ENCODE data around the gene INAFM2.

Gene INAFM2

GRCh38 chr15:40338041-40338657, 14.7 kb downstream of the INAFM2 start:
- peak; percentile 54 for TF ChIP-seq CTCF (IDR thresholded peaks at IDR 0.05)

GRCh38 chr15:40338921-40339620, 15.6 kb downstream of the INAFM2 start:
- no peak for TF ChIP-seq CTCF (IDR thresholded peaks at IDR 0.05)

DNA sequence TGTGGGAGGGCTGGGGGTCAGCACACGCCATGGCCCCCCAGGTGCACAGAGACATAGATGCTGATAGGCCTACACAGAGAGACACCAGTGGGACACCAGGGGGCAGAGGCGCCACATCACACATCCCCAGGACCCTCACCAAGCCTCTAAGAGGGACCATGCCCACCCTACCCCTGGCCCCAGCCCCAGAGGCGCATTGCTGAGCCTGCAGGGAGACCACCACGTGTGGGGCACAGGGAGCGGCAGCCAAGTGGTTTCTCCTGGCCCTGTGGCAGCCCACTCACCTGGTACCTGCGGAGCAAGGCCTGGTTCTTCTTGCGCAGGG, 16.1 kb downstream of the INAFM2 start:
- peak; percentile 10; the same call in 1 of the 2 replicates for TF ChIP-seq CTCF (IDR thresholded peaks at IDR 0.05)

DNA sequence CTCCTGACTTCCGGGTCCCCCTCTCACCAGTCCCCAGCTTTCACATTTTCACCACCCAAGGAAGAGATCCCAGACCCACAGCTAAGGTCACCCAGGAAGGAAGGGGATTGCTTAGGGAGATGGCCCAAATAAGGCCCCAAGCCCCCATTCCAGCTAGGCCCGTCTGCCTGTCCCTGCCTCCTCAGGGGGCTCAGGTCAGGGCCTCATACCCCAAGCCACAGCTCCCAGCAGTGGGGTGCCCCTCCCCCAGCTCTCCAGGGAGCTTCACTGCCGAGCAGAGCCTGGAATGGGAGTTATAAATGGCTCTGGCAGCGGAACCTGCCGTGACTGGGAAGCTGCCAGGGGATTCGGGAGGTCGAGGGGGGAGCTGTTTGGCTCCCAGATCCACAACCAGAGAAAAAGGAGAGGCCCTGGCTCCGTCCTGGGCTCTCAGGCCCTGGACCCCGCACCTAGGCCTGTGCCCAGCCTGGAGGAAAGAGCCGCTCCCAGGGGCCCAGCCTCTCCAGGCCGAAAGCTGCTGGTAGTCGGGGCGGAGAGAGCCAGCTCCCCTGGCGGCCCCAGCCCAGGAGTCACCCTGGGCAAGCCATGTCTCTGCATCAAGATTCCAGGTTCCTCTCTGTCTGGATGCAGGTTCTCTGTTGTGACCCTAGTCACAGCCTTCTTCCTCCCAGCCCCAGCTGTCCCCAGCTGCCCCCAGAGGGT, 16.7 kb downstream of the INAFM2 start:
- TF ChIP-seq CTCF (IDR thresholded peaks at IDR 0.05) = no peak

- no peak for TF ChIP-seq CTCF (IDR thresholded peaks at IDR 0.05)
These were observed 17.4 kb downstream of the INAFM2 start, which contains the start of gene CCDC9B for GRCh38 chr15:40340740-40341400. CCDC9B (minus strand) TSS chr15:40340939; CDS start chr15:40340819, 120 bp downstream.

DNA sequence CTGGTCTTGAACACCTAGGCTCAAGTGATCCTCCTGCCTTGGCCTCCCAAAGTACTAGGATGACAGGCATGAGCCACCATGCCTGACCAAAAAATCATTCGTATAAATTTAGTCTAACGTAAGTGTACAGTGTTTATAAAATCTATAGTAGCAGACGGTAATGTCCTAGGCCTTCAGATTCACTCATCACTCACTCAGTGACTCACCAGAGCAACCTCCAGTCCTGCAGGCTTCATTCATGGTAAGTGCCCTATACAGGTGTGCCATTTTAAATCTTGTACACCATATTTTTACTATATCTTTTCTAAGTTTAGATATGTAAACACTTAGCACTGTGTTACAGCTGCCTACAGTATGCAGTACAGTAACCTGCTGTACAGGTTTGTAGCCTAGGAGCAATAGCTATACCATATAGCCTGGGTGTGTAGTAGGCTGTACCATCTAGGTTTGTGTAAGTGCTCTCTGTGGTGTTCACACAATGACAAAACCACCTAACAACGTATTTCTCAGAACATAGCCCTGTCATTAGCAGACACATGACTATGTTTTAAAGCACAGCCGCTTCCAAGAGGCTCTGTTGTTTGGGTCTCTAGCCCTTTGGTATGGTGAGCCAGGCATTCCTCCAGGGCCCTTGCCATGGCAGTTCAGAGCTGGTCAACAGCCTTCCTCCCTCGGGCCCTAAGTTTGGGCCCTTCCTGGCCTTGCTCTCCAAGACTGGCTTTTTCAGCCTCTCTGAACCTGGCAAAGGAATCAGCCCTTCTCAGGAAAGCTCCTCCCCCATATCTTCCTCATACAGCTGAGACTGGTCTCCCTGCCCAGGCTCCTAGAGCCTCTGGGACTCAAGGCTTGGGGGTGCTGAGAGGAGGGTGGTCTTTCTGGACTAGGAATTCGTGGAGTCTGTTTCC, 19.2 kb downstream of the INAFM2 start:
- TF ChIP-seq CTCF (IDR thresholded peaks at IDR 0.05) = no peak

GRCh38 chr15:40343512-40343911, 20.0 kb downstream of the INAFM2 start:
- TF ChIP-seq CTCF (IDR thresholded peaks at IDR 0.05) = no peak
